GM23248 (cell line): Measurements from ENCODE around the gene GAGE1.
"Not testable (repeated sequence)": the region's sequence is repeated elsewhere in the genome, so short reads cannot be mapped to it uniquely, and the experiment has no call there.

ENCODE experiments used
- EZH2 ChIP-seq: fragments of 200-600 bp; sonication (generic); IDR thresholded peaks from 2 replicates; pipeline ENCODE4 v1.6.1; 2018; ENCODE audit warnings: antibody characterized with exemption, mild to moderate bottlenecking; ENCODE audit not compliant: insufficient read depth, poor library complexity, severe bottlenecking
- EZH2phosphoT487 ChIP-seq: fragments of 200-600 bp; sonication (generic); IDR thresholded peaks from 2 replicates; pipeline ENCODE4 v1.6.1; 2018; ENCODE audit warnings: antibody characterized with exemption, moderate library complexity, mild to moderate bottlenecking, low read depth; ENCODE audit not compliant: insufficient read depth

DNA sequence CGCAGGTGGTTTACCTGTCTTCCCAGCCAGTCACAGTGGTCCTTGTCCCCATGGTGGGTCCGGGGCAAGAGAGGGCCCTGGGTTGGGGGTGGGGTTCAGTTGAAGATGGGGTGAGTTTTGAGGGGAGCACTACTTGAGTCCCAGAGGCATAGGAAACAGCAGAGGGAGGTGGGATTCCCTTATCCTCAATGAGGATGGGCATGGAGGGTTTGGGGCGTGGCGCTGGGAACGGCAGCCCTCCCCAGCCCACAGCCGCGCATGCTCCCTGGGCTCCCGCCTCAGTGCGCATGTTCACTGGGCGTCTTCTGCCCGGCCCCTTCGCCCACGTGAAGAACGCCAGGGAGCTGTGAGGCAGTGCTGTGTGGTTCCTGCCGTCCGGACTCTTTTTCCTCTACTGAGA, 47.8 kb upstream of the GAGE1 start, which contains the start of gene GAGE12E:
- TF ChIP-seq EZH2phosphoT487, EZH2: not testable (repeated sequence)
